ENCODE measurements around the gene TMC1. TPM values are rescaled to one million over a fixed set of nuclear protein-coding genes. Genes with fewer than 3 reads are reported as not detected.

The TMC1 gene
- total RNA-seq, 3 donors from 2014 or later = under 0.01 to 0.16 TPM; not detected in 1

GRCh38 chr9:72590824-72591223 is 69.4 kb downstream of the TMC1 start:
- intact Hi-C loops (cut with DNase I; ENCODE audit: low total_unique reads) = loop anchor here (10.0 kb wide), 1 partner anchor 296 kb away; no protein-coding TSS in a partner anchor
- no peaks in the 10 kb centered on the region for H3K9me3 ChIP-seq
- no peak overlapping the region for H3K27ac ChIP-seq
- DNase-seq (ENCODE audit: low spot score in 2 of 2) = no peak
- H3K27me3 ChIP-seq = no peaks in the 10 kb centered on the region
- no peak for TF ChIP-seq CTCF (IDR thresholded peaks at IDR 0.05)
- TF ChIP-seq POLR2A (IDR thresholded peaks at IDR 0.05) = no peak
- no peak for TF ChIP-seq POLR2AphosphoS5 (IDR thresholded peaks at IDR 0.05)
- no peak overlapping the region for H3K4me3 ChIP-seq
- H3K36me3 ChIP-seq = no peaks in the 10 kb centered on the region
- no peaks in the 10 kb centered on the region for H3K4me1 ChIP-seq

- Histone ChIP-seq H3K4me3 (no peak overlapping the region), H3K36me3 (no peaks in the 10 kb centered on the region), H3K9me3 (no peaks in the 10 kb centered on the region), H3K27me3 (no peaks in the 10 kb centered on the region), H3K4me1 (no peaks in the 10 kb centered on the region), H3K27ac (no peak overlapping the region)
- intact Hi-C loops (cut with DNase I; ENCODE audit: low total_unique reads) = loop anchor here (10.0 kb wide), 1 partner anchor 298 kb away; no protein-coding TSS in a partner anchor
- DNase-seq (ENCODE audit: low spot score in 2 of 2) = no peak
- TF ChIP-seq POLR2AphosphoS5 (IDR thresholded peaks at IDR 0.05) (no peak), CTCF (IDR thresholded peaks at IDR 0.05) (peak; percentile 90 to 93 (median 93)), POLR2A (IDR thresholded peaks at IDR 0.05) (no peak)
These were observed 71.3 kb downstream of the TMC1 start for GRCh38 chr9:72592502-72593403.

- H3K4me1 ChIP-seq = no peaks in the 10 kb centered on the region
- H3K27me3 ChIP-seq = no peaks in the 10 kb centered on the region
- no peaks in the 10 kb centered on the region for H3K9me3 ChIP-seq
- H3K4me3 ChIP-seq = no peak overlapping the region
- DNase-seq (ENCODE audit: low spot score in 2 of 2) = no peak
- H3K36me3 ChIP-seq = no peaks in the 10 kb centered on the region
- no peak for TF ChIP-seq CTCF (IDR thresholded peaks at IDR 0.05)
- TF ChIP-seq POLR2A (IDR thresholded peaks at IDR 0.05) = no peak
- TF ChIP-seq POLR2AphosphoS5 (IDR thresholded peaks at IDR 0.05) = no peak
- intact Hi-C loops (cut with DNase I; ENCODE audit: low total_unique reads) = loop anchor here (10.0 kb wide), 1 partner anchor 302 kb away; no protein-coding TSS in a partner anchor
- H3K27ac ChIP-seq = no peak overlapping the region
These were observed 75.2 kb downstream of the TMC1 start for GRCh38 chr9:72596451-72597180.

GRCh38 chr9:72597181-72597517 is 75.7 kb downstream of the TMC1 start:
- Histone ChIP-seq H3K4me1 (no peaks in the 10 kb centered on the region), H3K27ac (no peak overlapping the region), H3K4me3 (no peak overlapping the region), H3K27me3 (no peaks in the 10 kb centered on the region), H3K9me3 (no peaks in the 10 kb centered on the region), H3K36me3 (no peaks in the 10 kb centered on the region)
- TF ChIP-seq CTCF (IDR thresholded peaks at IDR 0.05) (no peak), POLR2AphosphoS5 (IDR thresholded peaks at IDR 0.05) (no peak), POLR2A (IDR thresholded peaks at IDR 0.05) (no peak)
- intact Hi-C loops (cut with DNase I; ENCODE audit: low total_unique reads) = loop anchor here (10.0 kb wide), 1 partner anchor 302 kb away; no protein-coding TSS in a partner anchor
- no peak for DNase-seq (ENCODE audit: low spot score in 2 of 2)

All from breast epithelium (tissue), 4 donors.